HG03558 (cell line): Measurements from ENCODE around the gene ITGAL.
"Not testable (repeated sequence)": the region's sequence is repeated elsewhere in the genome, so short reads cannot be mapped to it uniquely, and the experiment has no call there.

Experiments used
- ATAC-seq: cut with Tn5 transposase; IDR thresholded peaks from one replicate; pipeline ENCODE4 v1.9.1; 2021; ENCODE audit warnings: moderate number of reproducible peaks; ENCODE audit not compliant: unreplicated experiment; ENCODE audit errors: extremely low read depth

Gene ITGAL

DNA sequence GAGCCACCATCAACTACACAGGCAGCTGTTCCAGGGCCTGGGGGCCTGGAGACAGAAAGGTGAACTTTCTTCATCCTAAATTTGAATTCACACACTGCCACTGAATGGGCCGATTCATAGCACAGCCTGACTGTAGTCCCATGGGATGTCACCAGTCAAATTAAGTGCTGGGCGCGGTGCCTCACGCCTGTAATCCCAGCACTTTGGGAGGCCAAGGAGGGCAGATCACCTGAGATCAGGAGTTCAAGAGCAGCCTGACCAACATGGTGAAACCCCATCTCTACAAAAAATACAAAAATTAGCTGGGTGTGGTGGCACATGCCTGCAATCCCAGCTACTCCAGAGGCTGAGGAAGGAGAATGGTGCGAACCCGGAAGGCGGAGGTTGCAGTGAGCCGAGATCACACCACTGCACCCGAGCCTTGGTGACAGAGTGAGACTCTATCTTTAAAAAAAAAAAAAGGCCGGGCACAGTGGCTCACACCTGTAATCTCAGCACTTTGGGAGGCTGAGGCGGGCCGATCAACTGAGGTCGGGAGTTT is 67.5 kb downstream of the ITGAL start:
- not testable (repeated sequence) for ATAC-seq

DNA sequence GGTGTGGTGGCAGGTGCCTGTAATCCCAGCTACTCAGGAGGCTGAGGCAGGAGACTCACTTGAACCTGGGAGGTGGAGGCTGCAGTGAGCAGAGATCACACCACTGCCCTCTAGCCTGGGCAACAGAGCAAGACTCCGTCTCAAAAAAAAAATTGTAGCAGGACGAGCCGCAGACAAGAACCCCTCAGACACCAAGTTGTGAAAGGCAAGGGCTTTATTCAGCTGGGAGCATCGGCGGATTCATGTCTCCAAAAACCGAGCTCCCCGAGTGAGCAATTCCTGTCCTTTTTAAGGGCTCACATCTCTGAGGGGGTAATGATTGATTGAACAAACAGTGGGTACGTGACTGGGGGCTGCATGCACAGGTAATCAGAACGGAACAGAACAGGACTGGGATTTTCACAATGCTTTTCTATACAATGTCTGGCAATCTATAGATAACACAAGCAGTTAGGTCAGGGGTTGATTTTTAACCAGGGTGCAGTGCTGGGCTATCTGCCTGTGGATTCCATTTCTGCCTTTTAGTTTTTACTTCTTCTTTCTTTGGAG is 68.4 kb downstream of the ITGAL start:
- ATAC-seq = not testable (repeated sequence)

DNA sequence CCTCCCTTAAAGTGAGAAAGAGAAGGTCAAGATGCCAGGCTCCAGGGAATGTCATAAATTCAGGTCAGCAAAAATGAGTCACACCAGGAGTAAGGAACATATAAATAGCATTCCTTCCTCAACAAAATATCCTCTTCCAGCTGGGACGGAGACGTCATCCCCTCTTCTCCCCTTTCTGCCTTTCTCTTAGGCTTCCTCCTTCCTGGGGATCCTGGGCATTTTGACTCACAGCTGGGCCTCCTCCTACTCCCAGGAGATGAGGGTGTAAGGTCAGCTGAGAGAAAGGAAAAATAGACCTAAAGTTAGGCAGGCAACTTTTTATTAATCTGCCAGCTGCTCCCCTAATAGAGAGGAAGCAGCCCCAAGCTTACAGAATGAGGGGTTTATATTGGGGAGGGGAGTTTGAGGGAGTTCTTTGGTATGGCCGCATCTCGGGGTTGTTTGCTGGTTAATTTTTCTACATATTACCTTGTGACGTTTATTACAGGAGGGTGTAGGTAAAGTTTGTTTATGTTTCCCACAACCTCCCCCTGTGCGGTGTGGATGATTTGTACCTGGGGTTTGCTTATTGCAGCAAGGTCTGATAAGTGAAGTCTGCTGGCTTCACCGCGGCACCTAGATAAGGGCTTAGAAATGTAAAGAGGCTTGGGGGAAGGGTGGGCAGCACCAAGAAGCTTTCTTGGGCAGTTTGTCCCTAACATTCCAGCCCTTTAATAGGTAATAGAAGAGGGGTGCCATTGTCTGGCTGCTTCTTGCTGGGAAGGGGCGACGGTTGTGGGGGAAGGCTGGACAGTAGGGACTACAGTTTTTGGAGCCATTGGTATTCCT is 69.2 kb downstream of the ITGAL start:
- no peak for ATAC-seq

DNA sequence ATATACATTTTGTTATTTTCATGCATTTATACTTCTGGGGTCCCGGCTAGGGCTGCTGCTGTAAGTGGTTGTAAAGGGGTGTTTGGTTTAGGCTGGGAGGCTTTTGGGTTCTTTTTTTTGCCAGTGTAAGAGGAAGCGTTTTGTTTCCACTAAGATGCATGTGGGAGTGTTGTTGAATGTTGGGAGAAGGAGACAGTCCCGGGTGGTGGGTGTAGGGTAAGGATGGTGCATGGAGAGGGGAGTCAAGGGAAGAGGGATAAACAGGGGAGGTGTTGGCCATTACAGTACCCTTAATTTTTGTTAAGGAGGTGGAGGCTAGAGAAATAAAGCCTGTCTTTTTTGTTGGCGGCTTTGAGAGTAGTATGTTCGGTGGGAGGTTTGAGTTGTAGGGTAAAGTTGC is 70.5 kb downstream of the ITGAL start:
- no peak for ATAC-seq

DNA sequence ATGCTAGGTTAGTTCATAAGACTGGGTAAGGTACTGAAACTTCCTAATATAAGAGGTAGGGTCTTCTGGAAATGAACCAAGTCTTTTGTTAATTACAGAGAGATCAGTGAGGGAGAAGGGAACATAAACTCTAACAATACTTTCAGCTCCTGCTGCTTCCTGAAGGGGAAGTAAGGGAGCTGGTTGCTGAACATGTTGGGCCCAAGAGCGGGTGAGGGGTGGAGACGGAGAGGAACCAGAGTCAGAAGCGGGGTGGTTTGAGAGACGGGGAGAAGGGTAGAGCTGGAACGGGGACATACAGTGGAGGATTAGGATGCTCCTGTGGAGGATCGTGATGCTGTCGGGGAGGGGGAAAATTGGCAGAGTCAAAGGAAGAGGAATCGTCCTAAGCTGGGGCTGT is 73.6 kb downstream of the ITGAL start:
- ATAC-seq = no peak

DNA sequence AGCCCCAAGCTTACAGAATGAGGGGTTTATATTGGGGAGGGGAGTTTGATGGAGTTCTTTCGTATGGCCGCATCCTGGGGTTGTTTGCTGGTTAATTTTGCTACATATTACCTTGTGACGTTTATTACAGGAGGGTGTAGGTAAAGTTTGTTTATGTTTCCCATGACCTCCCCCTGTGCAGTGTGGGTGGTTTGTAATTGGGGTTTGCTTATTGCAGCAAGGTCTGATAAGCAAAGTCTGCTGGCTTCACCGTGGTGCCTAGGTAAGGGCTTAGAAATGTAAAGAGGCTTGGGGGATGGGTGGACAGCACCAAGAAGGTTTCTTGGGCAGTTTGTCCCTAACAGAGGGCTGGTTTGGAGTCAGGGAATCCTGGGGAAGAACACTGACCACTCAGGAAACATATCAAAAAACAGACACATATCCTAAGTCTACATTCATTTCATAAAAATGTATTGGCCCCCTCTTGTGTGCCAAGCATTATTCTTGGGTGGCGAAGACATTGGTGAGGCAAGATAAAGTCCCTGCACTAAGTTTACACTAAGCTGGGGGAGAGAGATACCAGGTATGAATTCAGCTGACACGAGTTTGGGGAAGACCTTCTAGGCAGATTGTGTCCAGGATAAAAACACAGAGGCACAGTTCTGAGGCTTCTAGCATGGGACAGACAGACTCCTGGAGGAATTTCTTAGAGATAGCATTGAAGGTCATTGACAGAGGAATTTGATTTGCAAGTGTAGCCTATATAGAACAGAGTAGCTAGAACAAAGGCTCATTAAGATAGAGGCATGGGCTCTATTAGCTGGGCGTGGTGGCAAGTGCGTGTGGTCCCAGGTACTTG is 76.1 kb downstream of the ITGAL start:
- no peak for ATAC-seq

DNA sequence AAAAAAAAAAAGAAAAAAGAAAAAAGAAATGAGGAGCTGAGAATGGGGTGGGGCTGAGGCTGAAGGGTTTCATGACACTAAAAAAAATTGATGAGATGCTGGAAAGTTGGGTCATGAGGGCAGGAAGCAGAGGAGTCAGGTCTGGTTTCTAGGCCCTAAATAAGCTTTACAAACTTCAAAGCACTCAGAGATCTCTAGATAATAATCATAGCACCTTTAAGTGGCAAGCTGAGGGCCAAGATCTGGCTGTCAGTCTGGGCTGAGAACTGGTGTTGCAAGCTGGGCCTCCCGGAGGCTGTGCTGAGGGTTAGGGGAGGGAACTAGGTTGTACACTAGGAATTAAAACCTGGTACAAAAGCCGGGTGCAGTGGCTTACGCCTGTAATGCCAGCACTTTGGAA is 79.2 kb downstream of the ITGAL start:
- no peak for ATAC-seq

DNA sequence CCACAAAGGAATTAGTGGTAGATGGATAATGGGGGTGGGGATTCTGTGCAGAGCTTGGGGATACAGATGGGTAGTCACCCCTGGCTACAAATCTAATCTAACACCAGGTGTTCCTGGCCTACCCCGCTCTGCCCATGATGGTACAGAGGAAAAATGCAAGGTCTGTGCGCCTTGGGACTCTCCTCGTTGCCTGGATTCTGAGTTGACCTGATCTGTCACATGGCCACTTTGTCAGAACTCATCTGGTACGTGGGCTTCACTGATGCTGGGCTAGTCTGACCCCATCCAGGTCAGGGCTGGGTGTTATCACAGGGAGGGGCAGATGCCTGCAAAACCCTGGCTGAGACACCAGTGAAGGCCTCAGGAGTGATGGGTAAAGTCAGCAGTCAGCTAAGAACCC is 80.4 kb downstream of the ITGAL start:
- no peak for ATAC-seq

DNA sequence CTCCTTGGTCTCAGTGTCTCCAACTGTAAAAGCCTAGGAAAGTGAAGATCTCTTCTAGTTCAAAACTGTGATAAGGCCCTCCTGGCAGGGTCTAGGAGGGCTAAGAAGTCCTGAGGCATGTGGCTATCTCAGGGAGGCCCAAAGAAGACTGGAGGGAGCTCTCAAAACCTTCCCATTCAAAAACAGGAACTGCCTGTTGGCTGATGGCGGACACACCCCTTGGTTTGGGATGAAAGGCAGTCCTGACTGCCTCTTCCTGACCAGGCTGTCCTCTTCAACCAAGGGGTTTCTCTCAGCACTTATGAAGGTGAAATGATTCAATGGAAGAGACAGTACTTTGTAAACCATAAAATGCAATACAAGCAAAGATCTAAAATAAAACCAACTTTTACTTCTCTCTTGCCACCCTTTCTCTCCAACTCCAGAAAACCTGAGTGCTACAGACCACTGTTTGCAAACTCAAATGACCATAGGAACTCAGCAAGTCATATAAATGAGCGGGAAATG is 80.9 kb downstream of the ITGAL start:
- ATAC-seq = no peak

DNA sequence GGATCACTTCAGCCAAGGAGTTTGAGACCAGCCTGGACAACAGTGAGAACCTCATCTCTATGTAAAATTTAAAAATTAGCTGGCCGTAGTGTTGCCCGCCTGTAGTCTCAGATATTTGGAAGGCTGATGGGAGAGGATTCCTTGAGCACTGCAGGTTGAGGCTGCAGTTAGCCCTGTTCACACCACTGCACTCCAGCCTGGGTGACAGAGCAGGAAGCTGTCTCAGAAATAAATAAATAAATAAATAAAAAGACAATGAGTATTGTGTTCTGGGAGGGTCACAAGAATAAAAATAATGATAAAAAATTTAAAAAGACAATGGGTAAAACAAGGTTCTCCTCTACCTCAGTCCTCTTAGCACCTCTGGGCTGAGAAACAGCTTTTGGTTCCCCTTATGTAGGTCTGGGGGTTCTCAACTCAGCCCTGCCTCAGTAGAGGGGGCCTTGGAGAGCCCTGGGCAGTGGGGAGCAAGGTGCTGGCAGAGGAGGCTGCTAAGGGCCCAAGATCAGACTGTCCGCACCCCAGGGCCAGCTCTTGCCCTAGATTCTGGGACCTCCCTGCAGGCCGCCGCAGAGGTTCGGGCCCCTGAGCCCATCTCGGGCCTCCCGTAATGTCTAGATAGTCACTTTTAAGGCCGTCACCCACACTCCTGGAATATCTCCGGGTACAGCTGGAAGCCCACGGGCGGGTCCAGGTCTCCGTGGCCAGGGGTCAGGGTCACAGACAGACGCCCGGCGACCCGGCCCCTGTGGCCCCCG is 82.2 kb downstream of the ITGAL start:
- ATAC-seq = no peak

DNA sequence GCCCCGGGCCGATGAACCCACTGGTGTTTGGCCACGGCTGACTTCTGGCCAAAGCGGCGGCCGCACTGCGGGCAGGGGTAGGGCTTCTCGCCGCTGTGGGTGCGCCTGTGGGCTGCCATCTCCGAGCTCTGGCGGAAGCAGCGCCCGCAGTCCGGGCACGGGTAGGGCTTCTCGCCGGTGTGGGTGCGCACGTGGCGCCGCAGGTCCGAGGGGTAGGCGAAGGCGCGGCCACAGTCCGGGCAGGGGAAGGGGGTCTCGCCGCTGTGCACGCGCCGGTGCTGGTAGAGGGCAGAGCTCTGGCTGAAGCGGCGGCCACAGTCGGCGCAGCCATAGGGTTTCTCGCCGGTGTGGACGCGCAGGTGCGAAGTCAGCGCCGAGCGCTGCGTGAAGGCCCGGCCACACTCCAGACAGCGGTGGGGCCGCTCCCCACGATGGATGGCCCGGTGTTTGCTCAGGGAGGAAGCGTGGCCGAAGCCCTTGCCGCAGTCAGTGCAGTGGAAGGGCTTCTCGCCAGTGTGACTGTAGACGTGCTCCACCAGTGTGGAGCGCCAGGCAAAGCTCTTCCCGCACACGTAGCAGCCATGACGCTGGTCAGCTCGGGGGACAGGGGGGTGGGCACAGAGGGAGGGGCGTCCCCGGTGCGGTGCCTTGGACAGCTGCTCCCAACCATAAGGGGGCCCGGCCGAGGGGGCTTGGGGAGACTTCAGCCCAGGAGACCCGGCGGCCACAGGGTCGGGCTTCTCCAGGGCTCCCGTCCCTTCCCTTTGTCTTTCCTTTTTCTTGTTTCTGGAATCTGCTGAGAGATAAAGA is 83.0 kb downstream of the ITGAL start:
- ATAC-seq = no peak

DNA sequence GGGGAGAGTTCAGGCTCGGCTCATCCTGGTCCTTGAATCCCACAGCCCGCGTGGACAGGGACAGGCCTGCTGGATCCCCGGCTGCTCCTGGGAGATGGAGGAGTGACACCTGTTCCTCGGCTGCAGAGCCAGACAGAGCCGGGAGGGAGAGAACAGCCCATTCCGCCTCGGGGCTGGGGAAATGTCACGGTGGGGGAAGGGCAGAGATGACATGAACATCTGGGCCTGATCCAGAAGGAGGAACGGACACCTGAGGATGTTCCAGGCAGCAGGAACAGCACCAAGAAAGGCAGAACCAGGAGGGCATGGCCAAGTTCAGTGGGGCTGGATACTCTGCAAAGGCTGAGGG is 83.6 kb downstream of the ITGAL start:
- ATAC-seq = no peak

DNA sequence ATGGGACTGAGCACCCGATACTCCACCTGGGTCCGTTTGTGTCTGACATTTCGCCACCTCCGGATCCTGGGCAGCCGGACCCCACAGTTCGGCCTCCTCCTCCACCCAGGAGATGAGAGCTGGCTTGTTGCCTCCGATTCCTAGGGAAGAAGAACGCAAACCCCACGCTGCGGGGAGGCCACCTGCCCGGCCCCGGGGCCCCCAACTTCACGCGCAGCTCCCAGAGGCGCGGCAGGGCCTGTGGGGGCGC is 85.1 kb downstream of the ITGAL start:
- ATAC-seq = no peak

DNA sequence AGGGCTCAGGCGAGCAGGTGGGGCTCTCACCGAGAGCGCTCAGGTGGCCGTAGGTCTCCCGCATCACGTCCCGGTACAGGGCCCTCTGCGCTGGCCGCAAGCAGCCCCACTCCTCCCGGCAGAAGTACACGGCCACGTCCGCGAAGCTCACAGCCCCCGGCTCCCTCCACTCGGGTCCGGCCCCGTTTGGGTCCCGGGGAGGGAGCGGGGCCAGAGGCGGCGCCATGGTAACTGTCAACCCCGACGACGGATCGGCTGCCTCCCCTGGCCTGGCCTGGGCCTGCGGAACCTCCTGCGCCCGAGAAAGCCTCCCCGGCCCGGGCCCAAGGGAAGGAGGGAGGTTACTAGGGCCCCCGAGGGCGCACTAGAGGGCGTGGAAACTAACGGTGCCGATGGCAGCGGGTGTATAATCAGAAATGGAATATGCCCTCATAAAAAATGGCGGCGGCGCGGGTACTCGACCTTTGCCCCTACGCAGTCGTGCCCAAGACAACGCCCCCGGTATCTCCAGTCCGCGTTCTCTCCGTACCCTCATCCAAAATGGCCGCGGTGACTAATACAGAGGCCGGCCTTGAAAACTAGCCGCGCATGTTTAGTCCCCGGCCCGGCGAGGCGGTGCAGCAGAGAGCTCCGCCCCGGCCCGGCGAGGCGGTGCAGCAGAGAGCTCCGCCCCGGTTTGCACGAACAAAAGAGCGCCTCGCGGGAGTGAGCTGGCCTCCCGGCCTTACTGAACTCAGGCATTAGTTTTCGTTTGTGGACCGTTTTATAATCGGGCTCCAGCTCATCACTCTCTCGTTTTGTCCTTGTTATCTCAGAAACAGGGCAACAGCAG is 85.6 kb downstream of the ITGAL start, which contains the start of gene ZNF764:
Gene ZNF764, minus strand, starts transcription at position 418 of the 832 bp plus-strand sequence. Its CDS starts 192 bp downstream, at position 226.
- ATAC-seq = peak; percentile 65

DNA sequence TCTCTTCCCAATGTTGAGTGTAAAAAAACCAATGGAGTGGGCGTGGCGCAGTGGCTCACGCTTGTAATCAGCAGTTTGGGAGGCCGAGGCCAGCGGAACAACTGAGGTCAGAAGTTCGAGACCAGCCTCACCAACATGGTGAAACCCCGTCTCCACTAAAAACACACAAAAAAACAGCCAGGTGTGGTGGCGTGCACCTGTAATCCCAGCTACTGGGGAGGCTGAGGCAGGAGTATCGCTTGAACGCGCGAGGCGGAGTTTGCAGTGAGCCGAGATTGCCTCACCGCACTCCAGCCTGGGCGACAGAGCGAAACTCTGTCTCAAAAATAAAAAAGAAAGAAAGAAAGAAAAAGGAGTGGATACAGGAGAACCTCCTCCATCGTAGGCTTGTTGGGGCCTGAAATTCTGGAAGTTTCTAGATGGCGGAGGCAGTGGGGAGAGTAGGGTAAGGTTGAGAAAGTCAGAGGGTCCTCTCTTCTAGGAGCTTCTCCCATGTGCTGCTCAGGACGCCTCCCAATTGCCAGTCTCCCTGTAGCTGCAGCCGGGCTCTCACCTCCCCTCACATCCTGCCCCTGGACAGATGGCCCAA is 86.3 kb downstream of the ITGAL start:
- ATAC-seq = no peak

DNA sequence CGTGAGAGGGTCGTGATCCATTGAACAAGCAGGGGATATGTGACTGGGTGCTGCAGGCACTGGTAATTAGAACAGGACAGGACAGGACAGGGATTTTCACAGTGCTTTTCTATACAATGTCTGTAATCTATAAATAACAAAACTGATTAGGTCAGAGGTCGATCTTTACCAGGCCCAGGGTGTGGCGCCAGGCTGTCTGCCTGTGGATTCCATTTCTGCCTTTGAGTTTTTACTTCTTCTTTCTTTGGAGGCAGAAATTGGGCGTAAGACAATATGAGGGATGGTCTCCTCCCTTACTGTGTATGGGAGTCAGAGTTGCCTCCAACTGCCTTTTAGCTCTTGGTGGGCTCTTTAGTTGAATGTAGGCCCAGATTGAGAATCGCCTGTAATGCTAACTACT is 87.1 kb downstream of the ITGAL start:
- no peak for ATAC-seq

DNA sequence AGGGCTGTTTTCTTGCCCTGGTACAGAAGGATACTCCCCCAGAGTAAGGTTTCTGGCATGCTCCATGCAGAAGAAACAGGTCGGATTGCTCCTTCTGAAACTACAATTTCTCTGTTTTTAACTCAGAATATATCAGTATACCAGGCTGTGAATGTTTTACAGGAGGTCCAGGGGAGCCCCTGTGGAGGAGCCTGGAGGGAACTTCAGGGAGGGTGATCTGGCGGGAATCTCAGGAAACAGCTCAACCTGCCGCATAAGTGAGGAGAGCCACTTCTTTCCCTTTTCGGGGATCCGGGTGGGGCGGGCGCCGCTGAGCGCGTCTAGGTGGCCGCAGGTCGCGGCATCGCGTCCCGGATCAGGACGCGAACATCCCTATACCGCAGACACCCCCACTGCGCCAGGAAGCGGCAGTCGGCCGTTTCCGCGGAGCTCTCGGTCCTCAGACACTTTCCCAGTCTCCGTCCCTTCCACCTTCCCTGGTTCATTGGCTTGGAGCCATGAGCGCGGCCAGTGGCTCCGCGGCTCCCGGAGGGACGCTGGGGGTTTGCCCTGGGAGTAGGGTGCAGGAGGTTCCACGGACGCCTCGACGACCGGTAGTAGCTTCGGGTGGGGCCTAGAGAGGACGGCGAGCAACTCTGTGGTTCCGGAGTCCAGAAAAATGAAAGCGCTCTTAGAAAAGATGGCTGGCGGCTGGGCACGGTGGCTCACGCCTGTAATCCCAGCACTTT is 88.7 kb downstream of the ITGAL start:
- no peak for ATAC-seq

DNA sequence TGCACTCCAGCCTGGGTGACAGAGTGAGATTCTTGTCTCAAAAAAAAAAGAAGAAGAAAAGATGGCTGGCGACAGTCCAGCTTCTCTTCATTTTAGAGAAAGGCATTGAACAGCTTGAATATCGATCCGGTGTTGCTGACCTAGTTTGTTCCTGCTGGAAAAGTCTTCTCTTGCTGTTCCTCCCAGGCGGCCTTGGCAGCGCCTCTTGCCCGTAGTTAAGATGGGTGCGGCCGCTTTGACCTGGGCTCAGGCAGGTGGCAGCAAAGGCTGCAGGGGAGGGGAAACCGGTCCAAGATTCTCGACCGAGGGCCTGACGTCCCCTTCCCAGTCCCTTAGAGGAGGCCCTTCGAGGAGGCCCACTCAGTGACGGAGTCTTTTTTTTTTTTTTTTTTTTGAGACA is 89.5 kb downstream of the ITGAL start:
- ATAC-seq = no peak
